Measurements from ENCODE around the gene INAVA. TPM values are rescaled to one million over a fixed set of nuclear protein-coding genes. Genes with fewer than 3 reads are reported as not detected.

INAVA gene
- total RNA-seq, 1 donor from 2014 or later: 34.6 TPM

DNA sequence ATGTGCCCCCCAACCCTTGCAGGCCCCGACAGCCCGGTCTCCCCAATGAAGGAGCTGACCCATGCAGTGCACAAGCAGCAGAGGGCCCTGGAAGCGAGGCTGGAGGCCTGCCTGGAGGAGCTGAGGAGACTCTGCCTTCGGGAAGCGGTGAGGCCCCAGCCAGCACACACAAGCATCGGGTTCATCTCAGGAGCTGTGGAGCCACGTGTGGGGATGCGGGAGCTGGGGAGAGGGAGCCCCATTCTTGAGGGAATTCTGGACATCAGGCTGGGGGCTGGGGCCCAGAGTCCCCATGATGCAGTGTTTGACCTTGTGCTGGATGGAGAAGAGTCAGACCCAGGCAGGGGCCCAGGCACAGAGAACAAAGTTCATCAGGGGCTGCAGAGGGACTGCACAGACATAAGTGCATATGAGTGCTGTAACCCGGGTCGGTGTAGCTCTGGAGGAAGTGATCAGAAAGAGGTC is 4.8 kb downstream of the INAVA start:
- no peaks in the 10 kb centered on the region for H3K9me3 Mint-ChIP-seq
- TF ChIP-seq, protein P1, sequence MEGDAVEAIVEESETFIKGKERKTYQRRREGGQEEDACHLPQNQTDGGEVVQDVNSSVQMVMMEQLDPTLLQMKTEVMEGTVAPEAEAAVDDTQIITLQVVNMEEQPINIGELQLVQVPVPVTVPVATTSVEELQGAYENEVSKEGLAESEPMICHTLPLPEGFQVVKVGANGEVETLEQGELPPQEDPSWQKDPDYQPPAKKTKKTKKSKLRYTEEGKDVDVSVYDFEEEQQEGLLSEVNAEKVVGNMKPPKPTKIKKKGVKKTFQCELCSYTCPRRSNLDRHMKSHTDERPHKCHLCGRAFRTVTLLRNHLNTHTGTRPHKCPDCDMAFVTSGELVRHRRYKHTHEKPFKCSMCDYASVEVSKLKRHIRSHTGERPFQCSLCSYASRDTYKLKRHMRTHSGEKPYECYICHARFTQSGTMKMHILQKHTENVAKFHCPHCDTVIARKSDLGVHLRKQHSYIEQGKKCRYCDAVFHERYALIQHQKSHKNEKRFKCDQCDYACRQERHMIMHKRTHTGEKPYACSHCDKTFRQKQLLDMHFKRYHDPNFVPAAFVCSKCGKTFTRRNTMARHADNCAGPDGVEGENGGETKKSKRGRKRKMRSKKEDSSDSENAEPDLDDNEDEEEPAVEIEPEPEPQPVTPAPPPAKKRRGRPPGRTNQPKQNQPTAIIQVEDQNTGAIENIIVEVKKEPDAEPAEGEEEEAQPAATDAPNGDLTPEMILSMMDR (IDR thresholded peaks at IDR 0.05; ENCODE audit: unreplicated experiment): no peak
- H3K4me1 Mint-ChIP-seq: peaks cover 42% of the 10 kb centered on the region
- peaks cover 19% of the 10 kb centered on the region for H3K36me3 Mint-ChIP-seq
- no peak overlapping the region for H3K4me3 Mint-ChIP-seq
- H3K27me3 Mint-ChIP-seq (ENCODE audit: low read depth): no peaks in the 10 kb centered on the region
- H3K27ac Mint-ChIP-seq: no peak overlapping the region
- no peak for DNase-seq (ENCODE audit: low spot score in 2 of 2, unreplicated experiment in 2 of 2)

DNA sequence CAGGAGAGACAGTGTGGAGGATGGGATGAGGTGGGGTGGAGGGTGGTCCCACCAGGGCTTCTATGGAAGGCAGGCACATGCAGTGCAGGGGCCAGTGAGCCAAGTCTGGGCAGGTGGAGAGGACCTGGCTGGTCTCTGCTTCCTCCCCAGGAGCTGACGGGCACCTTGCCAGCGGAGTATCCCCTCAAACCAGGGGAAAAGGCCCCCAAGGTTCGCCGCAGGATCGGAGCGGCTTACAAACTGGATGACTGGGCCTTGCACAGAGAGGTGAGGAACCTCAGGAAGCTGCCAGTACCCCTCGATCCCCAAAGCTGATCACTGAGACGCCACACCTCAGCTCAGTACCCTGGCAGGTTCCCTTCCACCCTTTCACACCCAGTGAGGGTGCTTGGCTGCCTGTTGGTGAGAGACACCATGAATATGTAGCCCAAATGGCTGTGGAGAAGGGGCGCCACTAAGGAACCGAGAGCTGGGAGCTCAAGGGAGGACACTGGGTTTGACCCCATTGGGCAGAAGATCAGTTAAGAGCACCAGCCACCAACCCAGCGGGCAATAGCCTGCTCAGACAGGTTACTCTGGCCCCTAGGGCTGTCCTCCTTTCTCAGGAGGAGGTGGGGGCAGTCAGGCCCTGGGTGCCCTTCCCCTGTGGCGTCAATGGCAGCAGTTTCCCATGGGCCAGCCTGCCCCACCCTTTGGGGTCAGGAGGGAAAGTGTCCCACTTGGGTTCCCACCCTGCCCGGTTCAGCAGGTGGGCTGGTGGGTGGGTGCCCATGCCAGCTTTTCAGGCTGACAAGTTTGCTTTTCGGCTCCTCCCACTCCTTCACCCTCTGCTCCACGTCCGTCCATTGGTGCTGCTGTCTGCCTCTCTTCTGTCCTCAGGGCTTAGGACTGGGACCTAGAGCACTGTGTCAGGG is 5.5 kb downstream of the INAVA start:
- Mint-ChIP-seq H3K4me1 (peaks cover 35% of the 10 kb centered on the region), H3K4me3 (no peak overlapping the region), H3K27me3 (ENCODE audit: low read depth) (no peaks in the 10 kb centered on the region), H3K36me3 (peaks cover 19% of the 10 kb centered on the region), H3K27ac (no peak overlapping the region), H3K9me3 (no peaks in the 10 kb centered on the region)
- DNase-seq (ENCODE audit: low spot score in 2 of 2, unreplicated experiment in 2 of 2): no peak
- TF ChIP-seq, protein P1 (IDR thresholded peaks at IDR 0.05; ENCODE audit: unreplicated experiment): no peak

DNA sequence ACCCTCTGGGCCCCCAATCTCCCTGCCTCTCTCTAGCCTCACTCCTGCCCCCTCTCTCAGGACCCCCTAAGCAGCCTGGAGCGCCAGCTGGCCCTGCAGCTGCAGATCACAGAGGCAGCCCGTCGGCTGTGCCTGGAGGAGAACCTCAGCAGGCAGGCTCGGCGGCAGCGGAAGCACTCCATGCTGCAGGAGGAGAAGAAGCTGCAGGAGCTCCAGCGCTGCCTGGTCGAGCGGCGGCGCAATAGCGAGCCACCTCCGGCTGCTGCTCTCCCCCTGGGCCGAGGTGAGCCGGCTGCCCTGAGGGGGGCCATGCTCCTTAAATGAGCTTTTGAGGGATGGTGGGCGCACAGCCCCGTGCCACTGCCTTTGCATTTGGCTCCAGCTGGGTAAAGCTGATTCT is 6.2 kb downstream of the INAVA start:
- no peak overlapping the region for H3K27ac Mint-ChIP-seq
- peaks cover 28% of the 10 kb centered on the region for H3K4me1 Mint-ChIP-seq
- DNase-seq (ENCODE audit: low spot score in 2 of 2, unreplicated experiment in 2 of 2): no peak
- H3K27me3 Mint-ChIP-seq (ENCODE audit: low read depth): no peaks in the 10 kb centered on the region
- TF ChIP-seq, protein P1 (IDR thresholded peaks at IDR 0.05; ENCODE audit: unreplicated experiment): no peak
- H3K4me3 Mint-ChIP-seq: no peak overlapping the region
- peaks cover 19% of the 10 kb centered on the region for H3K36me3 Mint-ChIP-seq
- no peaks in the 10 kb centered on the region for H3K9me3 Mint-ChIP-seq

DNA sequence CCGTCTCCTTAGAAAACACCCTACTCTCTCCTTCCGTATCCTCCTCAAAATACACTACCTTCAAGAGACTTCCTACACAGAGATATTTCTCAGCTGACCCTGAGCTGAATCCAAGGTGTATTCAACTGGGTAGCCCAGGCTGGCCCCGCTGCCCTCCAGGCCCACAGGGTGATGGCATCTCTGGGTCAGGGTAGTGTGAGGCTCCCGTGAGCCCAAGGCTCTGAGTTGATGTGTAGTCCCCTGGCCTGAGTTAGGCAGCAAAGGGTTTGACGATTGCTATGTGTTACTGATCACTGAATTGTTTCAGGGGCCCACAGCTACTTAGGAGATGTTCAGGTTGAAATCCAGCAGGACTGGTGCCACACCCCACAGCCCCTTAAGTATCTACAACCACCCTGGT is 6.7 kb downstream of the INAVA start:
- DNase-seq (ENCODE audit: low spot score in 2 of 2, unreplicated experiment in 2 of 2): no peak
- TF ChIP-seq, protein P1 (IDR thresholded peaks at IDR 0.05; ENCODE audit: unreplicated experiment): no peak
- Mint-ChIP-seq H3K9me3 (no peaks in the 10 kb centered on the region), H3K36me3 (peaks cover 19% of the 10 kb centered on the region), H3K27ac (no peak overlapping the region), H3K4me3 (no peak overlapping the region), H3K27me3 (ENCODE audit: low read depth) (no peaks in the 10 kb centered on the region), H3K4me1 (peaks cover 23% of the 10 kb centered on the region)

DNA sequence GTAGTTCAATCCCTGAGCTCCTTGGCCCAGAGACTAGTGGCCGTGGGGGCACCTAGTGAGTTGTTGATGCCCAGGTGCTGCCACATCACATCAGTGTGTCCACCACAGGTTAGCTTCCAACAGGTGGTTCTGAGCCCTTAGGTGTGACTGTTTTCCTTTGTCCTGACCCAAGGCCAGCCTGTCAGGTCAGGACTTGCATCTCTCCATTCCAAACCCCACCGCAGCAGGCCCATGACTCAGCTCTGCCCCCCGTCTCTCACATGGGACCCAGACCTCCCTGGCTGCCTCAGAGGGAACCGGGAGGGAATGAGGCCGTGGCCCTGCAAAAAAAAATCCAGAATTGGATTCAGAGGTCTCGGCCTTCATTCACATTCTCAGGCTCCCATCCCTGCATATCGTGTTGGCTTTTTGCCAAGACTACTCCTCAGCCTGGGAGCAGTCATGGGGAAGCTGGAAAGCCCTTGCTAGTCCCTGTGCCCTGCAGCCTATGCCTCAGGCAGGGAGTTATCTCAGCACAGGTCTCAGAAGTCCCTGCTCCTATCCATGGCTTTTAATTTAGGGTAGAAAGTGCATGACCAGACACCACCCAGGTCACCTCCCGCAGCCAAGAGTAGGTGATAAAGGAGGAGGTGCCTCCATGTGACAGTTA is 7.2 kb downstream of the INAVA start:
- Mint-ChIP-seq H3K27ac (peak overlapping the region; percentile 71), H3K9me3 (no peaks in the 10 kb centered on the region), H3K27me3 (ENCODE audit: low read depth) (no peaks in the 10 kb centered on the region), H3K36me3 (peaks cover 19% of the 10 kb centered on the region), H3K4me1 (peaks cover 19% of the 10 kb centered on the region), H3K4me3 (no peak overlapping the region)
- no peak for DNase-seq (ENCODE audit: low spot score in 2 of 2, unreplicated experiment in 2 of 2)
- TF ChIP-seq, protein P1 (IDR thresholded peaks at IDR 0.05; ENCODE audit: unreplicated experiment): no peak
